ENCODE results near the gene CST7. TPM values are rescaled to one million over a fixed set of nuclear protein-coding genes. Genes with fewer than 3 reads are reported as not detected.

Gene CST7
- total and polyA plus RNA-seq, 5 donors from 2014 or later, result 30.7 to 208 (median 133) TPM

DNA sequence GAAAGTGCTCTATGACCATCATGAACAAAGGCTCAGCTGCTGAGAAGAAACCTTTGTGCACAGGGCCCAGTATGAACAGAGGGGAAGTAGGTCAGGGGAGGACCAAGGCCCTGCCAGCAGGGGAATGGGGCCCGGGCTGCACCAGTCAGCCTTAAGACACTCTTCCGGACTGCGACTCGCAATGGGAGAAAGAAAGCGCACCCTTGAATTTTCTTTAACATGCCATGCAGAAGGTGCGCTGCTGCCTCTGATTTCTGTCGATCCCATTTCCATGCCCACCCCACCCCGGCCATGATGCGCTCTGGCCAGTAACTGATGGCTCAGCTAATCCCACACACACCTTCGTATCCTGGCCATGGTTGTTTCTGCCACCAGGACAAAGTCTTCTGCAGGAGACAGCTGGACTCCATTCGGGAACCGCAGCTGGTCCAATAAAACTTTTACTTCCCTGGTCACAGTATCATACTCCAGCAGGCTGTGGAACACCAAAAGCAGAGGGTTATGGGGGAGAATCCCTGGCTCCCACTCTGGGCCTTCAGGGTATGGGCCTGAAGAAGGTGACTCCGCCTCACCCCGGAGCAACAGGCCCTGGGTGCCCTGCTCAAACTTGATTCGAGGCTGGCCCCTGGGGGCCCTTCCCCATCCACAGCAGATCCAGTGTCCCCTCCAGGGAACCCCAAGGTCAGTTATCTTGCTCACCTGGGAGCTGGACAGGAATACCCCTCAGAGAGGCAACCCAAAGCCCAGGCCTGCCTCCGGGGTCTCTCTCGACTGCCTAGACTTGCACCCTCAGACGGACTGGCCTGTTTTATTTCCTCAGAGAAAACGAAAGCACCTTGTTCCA lies 20.3 kb downstream of the CST7 start:
- H3K4me1 ChIP-seq (ENCODE audit: control insufficient read depth, insufficient read depth, low read length, poor library complexity, severe bottlenecking), result no peaks in the 10 kb centered on the region
- no peaks in the 10 kb centered on the region for H3K27me3 Mint-ChIP-seq
- H3K4me3 ChIP-seq (ENCODE audit: low read depth, low read length), result no peak overlapping the region
- peaks cover 63% of the 10 kb centered on the region for H3K36me3 Mint-ChIP-seq
- H3K9me3 ChIP-seq (ENCODE audit: control insufficient read depth in 2 of 2, low read length in 2 of 2), result no peaks in the 10 kb centered on the region
- no peak overlapping the region for H3K27ac ChIP-seq (ENCODE audit: insufficient read depth, low read length, poor library complexity, severe bottlenecking)
- H3K36me3 ChIP-seq (ENCODE audit: control insufficient read depth, insufficient read depth, low read length), result peaks cover 77% of the 10 kb centered on the region
- ATAC-seq (ENCODE audit: low read depth in 2 of 2) (no peak), DNase-seq (no peak)
- peak overlapping the region in 1 of 3 donors; percentile 56 for H3K27ac Mint-ChIP-seq
- H3K9me3 Mint-ChIP-seq, result no peaks in the 10 kb centered on the region
- H3K4me3 Mint-ChIP-seq, result no peak overlapping the region
- peaks cover 0 to 5% (median under 1%) of the 10 kb centered on the region in 4 donors for H3K4me1 Mint-ChIP-seq
- no peaks in the 10 kb centered on the region for H3K27me3 ChIP-seq (ENCODE audit: control insufficient read depth, insufficient read depth, low read length)

GRCh38 chr20:24970030-24970553 lies 21.0 kb downstream of the CST7 start:
- peaks cover 71% of the 10 kb centered on the region for H3K36me3 ChIP-seq (ENCODE audit: control insufficient read depth, insufficient read depth, low read length)
- DNase-seq, result no peak
- no peak for ATAC-seq (ENCODE audit: low read depth in 2 of 2)
- Mint-ChIP-seq H3K27me3 (no peaks in the 10 kb centered on the region), H3K36me3 (peaks cover 62% of the 10 kb centered on the region), H3K4me1 (peaks cover 0 to 5% (median 2%) of the 10 kb centered on the region in 4 donors), H3K27ac (peak overlapping the region in 2 of 3 donors; percentile 56 to 62), H3K9me3 (peaks cover 0 to 1% (median 0%) of the 10 kb centered on the region in 7 donors), H3K4me3 (no peak overlapping the region)
- H3K27ac ChIP-seq (ENCODE audit: insufficient read depth, low read length, poor library complexity, severe bottlenecking), result no peak overlapping the region
- H3K27me3 ChIP-seq (ENCODE audit: control insufficient read depth, insufficient read depth, low read length), result no peaks in the 10 kb centered on the region
- H3K4me1 ChIP-seq (ENCODE audit: control insufficient read depth, insufficient read depth, low read length, poor library complexity, severe bottlenecking), result no peaks in the 10 kb centered on the region
- H3K9me3 ChIP-seq (ENCODE audit: control insufficient read depth in 2 of 2, low read length in 2 of 2), result no peaks in the 10 kb centered on the region
- H3K4me3 ChIP-seq (ENCODE audit: low read depth, low read length), result no peak overlapping the region

DNA sequence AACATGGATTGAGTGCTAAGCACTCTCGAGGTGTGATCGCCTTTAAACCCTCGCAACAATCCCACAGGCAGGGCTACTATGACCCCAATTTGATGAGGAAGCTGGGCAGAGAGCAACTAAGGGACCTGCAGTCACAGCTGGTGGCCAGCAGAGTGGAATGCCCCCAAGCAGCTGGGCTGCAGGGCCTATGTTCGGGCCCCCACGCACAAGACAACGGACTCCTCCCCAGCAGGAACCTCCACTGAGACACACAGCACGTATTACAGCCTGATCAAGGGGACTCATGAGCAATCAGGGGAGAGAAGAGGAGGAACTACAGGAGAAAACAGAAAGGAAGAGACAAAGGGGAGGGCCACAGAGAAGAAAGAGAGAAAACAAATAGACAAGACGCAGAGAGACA lies 21.7 kb downstream of the CST7 start:
- ATAC-seq (ENCODE audit: low read depth in 2 of 2) (no peak), DNase-seq (no peak)
- Histone ChIP-seq H3K27me3 (ENCODE audit: control insufficient read depth, insufficient read depth, low read length) (no peaks in the 10 kb centered on the region), H3K27ac (ENCODE audit: insufficient read depth, low read length, poor library complexity, severe bottlenecking) (no peak overlapping the region), H3K4me3 (ENCODE audit: low read depth, low read length) (no peak overlapping the region), H3K4me1 (ENCODE audit: control insufficient read depth, insufficient read depth, low read length, poor library complexity, severe bottlenecking) (no peaks in the 10 kb centered on the region), H3K36me3 (ENCODE audit: control insufficient read depth, insufficient read depth, low read length) (peaks cover 73% of the 10 kb centered on the region), H3K9me3 (ENCODE audit: control insufficient read depth in 2 of 2, low read length in 2 of 2) (peaks cover 0 to 2% of the 10 kb centered on the region in 2 experiments)
- Mint-ChIP-seq H3K27me3 (no peaks in the 10 kb centered on the region), H3K36me3 (peaks cover 64% of the 10 kb centered on the region), H3K4me3 (no peak overlapping the region), H3K27ac (peak overlapping the region in 1 of 3 donors; percentile 0), H3K9me3 (peaks cover 0 to 5% (median 0%) of the 10 kb centered on the region in 7 donors), H3K4me1 (peaks cover 2 to 7% (median 5%) of the 10 kb centered on the region in 4 donors)

- H3K4me1 Mint-ChIP-seq, result peaks cover 2 to 10% (median 5%) of the 10 kb centered on the region in 4 donors
- no peaks in the 10 kb centered on the region for H3K27me3 Mint-ChIP-seq
- no peak for DNase-seq
- H3K27ac Mint-ChIP-seq, result peak overlapping the region in 2 of 3 donors; percentile 0 to 12
- H3K4me1 ChIP-seq (ENCODE audit: control insufficient read depth, insufficient read depth, low read length, poor library complexity, severe bottlenecking), result no peaks in the 10 kb centered on the region
- H3K9me3 Mint-ChIP-seq, result peaks cover 0 to 11% (median 4%) of the 10 kb centered on the region in 7 donors
- H3K9me3 ChIP-seq (ENCODE audit: control insufficient read depth in 2 of 2, low read length in 2 of 2), result peaks cover 2 to 8% of the 10 kb centered on the region in 2 experiments
- no peak overlapping the region for H3K4me3 ChIP-seq (ENCODE audit: low read depth, low read length)
- H3K36me3 Mint-ChIP-seq, result peaks cover 64% of the 10 kb centered on the region
- no peak for ATAC-seq (ENCODE audit: low read depth in 2 of 2)
- no peak overlapping the region for H3K27ac ChIP-seq (ENCODE audit: insufficient read depth, low read length, poor library complexity, severe bottlenecking)
- no peak overlapping the region for H3K4me3 Mint-ChIP-seq
- peaks cover 74% of the 10 kb centered on the region for H3K36me3 ChIP-seq (ENCODE audit: control insufficient read depth, insufficient read depth, low read length)
- H3K27me3 ChIP-seq (ENCODE audit: control insufficient read depth, insufficient read depth, low read length), result no peaks in the 10 kb centered on the region
Measured at GRCh38 chr20:24971376-24972101, 22.5 kb downstream of the CST7 start.

GRCh38 chr20:24972341-24972740 lies 23.3 kb downstream of the CST7 start:
- H3K27ac Mint-ChIP-seq, result no peak overlapping the region
- DNase-seq, result no peak
- Histone ChIP-seq H3K36me3 (ENCODE audit: control insufficient read depth, insufficient read depth, low read length) (peaks cover 79% of the 10 kb centered on the region), H3K27me3 (ENCODE audit: control insufficient read depth, insufficient read depth, low read length) (no peaks in the 10 kb centered on the region), H3K9me3 (ENCODE audit: control insufficient read depth in 2 of 2, low read length in 2 of 2) (peaks cover 6 to 10% of the 10 kb centered on the region in 2 experiments), H3K27ac (ENCODE audit: insufficient read depth, low read length, poor library complexity, severe bottlenecking) (no peak overlapping the region), H3K4me1 (ENCODE audit: control insufficient read depth, insufficient read depth, low read length, poor library complexity, severe bottlenecking) (no peaks in the 10 kb centered on the region), H3K4me3 (ENCODE audit: low read depth, low read length) (no peak overlapping the region)
- H3K4me3 Mint-ChIP-seq, result no peak overlapping the region
- ATAC-seq (ENCODE audit: low read depth in 2 of 2), result no peak
- H3K9me3 Mint-ChIP-seq, result peaks cover 0 to 12% (median 8%) of the 10 kb centered on the region in 7 donors
- H3K36me3 Mint-ChIP-seq, result peaks cover 69% of the 10 kb centered on the region
- peaks cover 2 to 10% (median 5%) of the 10 kb centered on the region in 4 donors for H3K4me1 Mint-ChIP-seq
- H3K27me3 Mint-ChIP-seq, result no peaks in the 10 kb centered on the region

DNA sequence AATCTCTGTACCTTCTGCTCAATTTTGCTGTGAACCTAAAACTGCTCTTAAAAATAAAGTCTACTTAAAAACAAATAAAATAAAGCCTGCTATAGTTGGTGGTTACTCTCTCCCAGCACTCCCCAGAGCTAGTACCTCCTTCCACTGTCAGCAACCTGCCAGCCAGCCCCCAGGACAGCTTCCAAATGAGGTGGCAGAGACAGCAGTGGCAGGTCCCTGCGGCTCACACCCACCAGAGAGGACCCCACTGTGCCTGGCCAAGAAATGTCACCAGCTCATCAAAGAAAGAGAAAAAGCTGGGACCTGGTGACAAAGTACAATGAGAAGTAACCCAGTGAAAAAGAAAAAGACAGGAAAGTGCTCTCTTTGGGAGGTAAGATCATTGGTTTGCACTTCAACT lies 28.3 kb downstream of the CST7 start:
- no peak overlapping the region for H3K4me3 Mint-ChIP-seq
- H3K4me3 ChIP-seq (ENCODE audit: low read depth, low read length), result no peak overlapping the region
- H3K9me3 ChIP-seq (ENCODE audit: control insufficient read depth in 2 of 2, low read length in 2 of 2), result peaks cover 10 to 13% of the 10 kb centered on the region in 2 experiments
- H3K9me3 Mint-ChIP-seq, result peaks cover 1 to 12% (median 9%) of the 10 kb centered on the region in 7 donors
- no peaks in the 10 kb centered on the region for H3K4me1 ChIP-seq (ENCODE audit: control insufficient read depth, insufficient read depth, low read length, poor library complexity, severe bottlenecking)
- ATAC-seq (ENCODE audit: low read depth in 2 of 2) (no peak), DNase-seq (no peak)
- no peak overlapping the region for H3K27ac Mint-ChIP-seq
- peaks cover 83% of the 10 kb centered on the region for H3K36me3 Mint-ChIP-seq
- H3K27me3 Mint-ChIP-seq, result no peaks in the 10 kb centered on the region
- no peak overlapping the region for H3K27ac ChIP-seq (ENCODE audit: insufficient read depth, low read length, poor library complexity, severe bottlenecking)
- H3K36me3 ChIP-seq (ENCODE audit: control insufficient read depth, insufficient read depth, low read length), result peaks cover 72% of the 10 kb centered on the region
- peaks cover 3 to 25% (median 7%) of the 10 kb centered on the region in 4 donors for H3K4me1 Mint-ChIP-seq
- H3K27me3 ChIP-seq (ENCODE audit: control insufficient read depth, insufficient read depth, low read length), result no peaks in the 10 kb centered on the region

DNA sequence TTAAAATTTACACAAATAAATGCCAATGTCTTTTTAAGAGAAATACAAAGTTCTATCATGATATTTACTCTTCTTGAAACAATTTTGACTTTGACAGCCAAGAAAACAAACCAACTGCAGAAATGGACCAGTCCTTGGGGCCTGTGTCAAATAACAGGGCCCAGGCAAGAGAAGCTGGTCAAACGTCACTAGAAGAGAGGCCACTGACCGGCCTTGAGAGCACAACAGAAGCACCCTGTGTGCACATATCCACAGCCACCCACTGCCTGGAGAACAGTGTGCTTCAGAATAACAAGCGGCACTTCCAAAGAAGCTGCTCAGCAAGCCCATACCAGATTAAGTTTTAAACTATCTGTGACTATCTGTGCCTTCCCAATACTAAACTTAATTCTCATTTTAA lies 28.7 kb downstream of the CST7 start:
- Histone ChIP-seq H3K36me3 (ENCODE audit: control insufficient read depth, insufficient read depth, low read length) (peaks cover 70% of the 10 kb centered on the region), H3K4me3 (ENCODE audit: low read depth, low read length) (no peak overlapping the region), H3K9me3 (ENCODE audit: control insufficient read depth in 2 of 2, low read length in 2 of 2) (peaks cover 10 to 13% of the 10 kb centered on the region in 2 experiments), H3K27ac (ENCODE audit: insufficient read depth, low read length, poor library complexity, severe bottlenecking) (no peak overlapping the region), H3K4me1 (ENCODE audit: control insufficient read depth, insufficient read depth, low read length, poor library complexity, severe bottlenecking) (no peaks in the 10 kb centered on the region), H3K27me3 (ENCODE audit: control insufficient read depth, insufficient read depth, low read length) (no peaks in the 10 kb centered on the region)
- Mint-ChIP-seq H3K4me1 (peaks cover 4 to 27% (median 8%) of the 10 kb centered on the region in 4 donors), H3K27ac (no peak overlapping the region), H3K36me3 (peaks cover 85% of the 10 kb centered on the region), H3K27me3 (no peaks in the 10 kb centered on the region), H3K4me3 (no peak overlapping the region), H3K9me3 (peaks cover 1 to 12% (median 9%) of the 10 kb centered on the region in 7 donors)
- no peak for ATAC-seq (ENCODE audit: low read depth in 2 of 2)
- no peak for DNase-seq
